ENCODE data around the gene TRAF3IP1. TPM values are rescaled to one million over a fixed set of nuclear protein-coding genes. Genes with fewer than 3 reads are reported as not detected.

Gene TRAF3IP1
- total and polyA plus RNA-seq, 2 of the 13 experiments (the other 11 are each of a cell fraction or from before 2014, with no cell fraction given) = 4.1 to 12.9 TPM

DNA sequence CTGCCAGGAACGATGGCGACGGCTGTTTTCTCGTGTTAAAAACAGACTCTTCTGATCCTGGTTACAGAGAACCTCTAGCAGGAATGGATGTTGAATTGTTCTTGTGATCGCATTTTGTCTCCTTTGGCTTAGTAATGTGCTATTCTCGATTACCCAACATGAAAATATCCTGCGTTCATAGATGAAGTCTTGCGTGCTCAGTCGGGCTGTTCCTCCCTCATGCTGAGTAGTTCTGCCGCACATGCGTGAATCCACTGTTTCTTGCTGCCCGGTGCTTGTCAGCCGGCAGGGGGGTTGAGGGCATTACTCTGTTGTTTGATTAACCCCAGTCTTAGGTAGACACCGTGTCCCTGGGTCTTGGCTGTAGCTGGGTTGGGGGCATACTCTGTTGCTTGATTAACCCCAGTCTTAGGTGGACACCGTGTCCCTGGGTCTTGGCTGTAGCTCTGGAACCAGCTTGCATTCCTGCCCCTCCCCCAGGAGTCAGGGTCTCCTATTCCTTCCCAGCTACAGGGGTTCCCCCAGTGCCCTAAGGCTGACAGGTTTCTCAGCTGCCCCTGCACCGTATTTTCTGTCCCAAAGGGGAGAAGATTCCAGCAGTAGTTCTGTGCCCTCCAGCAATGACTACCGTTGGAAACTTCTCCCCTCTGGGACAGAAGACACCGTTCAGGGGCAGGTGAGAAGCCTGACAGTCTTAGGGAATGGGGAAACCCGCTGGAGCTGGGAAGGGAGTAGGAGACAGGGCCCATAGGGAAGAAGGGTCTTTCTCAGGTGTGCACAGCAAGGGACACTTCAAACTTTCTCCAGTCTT is 84.3 kb downstream of the TRAF3IP1 start (continued):
- TF ChIP-seq, protein P1, sequence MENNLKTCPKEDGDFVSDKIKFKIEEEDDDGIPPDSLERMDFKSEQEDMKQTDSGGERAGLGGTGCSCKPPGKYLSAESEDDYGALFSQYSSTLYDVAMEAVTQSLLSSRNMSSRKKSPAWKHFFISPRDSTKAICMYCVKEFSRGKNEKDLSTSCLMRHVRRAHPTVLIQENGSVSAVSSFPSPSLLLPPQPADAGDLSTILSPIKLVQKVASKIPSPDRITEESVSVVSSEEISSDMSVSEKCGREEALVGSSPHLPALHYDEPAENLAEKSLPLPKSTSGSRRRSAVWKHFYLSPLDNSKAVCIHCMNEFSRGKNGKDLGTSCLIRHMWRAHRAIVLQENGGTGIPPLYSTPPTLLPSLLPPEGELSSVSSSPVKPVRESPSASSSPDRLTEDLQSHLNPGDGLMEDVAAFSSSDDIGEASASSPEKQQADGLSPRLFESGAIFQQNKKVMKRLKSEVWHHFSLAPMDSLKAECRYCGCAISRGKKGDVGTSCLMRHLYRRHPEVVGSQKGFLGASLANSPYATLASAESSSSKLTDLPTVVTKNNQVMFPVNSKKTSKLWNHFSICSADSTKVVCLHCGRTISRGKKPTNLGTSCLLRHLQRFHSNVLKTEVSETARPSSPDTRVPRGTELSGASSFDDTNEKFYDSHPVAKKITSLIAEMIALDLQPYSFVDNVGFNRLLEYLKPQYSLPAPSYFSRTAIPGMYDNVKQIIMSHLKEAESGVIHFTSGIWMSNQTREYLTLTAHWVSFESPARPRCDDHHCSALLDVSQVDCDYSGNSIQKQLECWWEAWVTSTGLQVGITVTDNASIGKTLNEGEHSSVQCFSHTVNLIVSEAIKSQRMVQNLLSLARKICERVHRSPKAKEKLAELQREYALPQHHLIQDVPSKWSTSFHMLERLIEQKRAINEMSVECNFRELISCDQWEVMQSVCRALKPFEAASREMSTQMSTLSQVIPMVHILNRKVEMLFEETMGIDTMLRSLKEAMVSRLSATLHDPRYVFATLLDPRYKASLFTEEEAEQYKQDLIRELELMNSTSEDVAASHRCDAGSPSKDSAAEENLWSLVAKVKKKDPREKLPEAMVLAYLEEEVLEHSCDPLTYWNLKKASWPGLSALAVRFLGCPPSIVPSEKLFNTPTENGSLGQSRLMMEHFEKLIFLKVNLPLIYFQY (CRISPR knock-in tag; IDR thresholded peaks at IDR 0.05; ENCODE audit: borderline replicate concordance) = no peak
- no peak for TF ChIP-seq ZNF598 (CRISPR knock-in tag; IDR thresholded peaks at IDR 0.05; ENCODE audit: borderline replicate concordance)
- no peak for TF ChIP-seq ZNF282 (IDR thresholded peaks at IDR 0.05; ENCODE audit: partially characterized antibody)
- TF ChIP-seq SAFB2 (CRISPR knock-in tag; IDR thresholded peaks at IDR 0.05; ENCODE audit: borderline replicate concordance, low read depth) = no peak
- no peak for TF ChIP-seq ZNF703 (CRISPR knock-in tag; IDR thresholded peaks at IDR 0.05; ENCODE audit: borderline replicate concordance)
- TF ChIP-seq ARID4A (CRISPR knock-in tag; IDR thresholded peaks at IDR 0.05; ENCODE audit: borderline replicate concordance) = no peak
- peak; percentile 65; the same call in 1 of the 2 replicates for TF ChIP-seq ZSCAN21 (CRISPR knock-in tag; IDR thresholded peaks at IDR 0.05; ENCODE audit: borderline replicate concordance)
- no peak for TF ChIP-seq NFKB2 (CRISPR knock-in tag; IDR thresholded peaks at IDR 0.05; ENCODE audit: borderline replicate concordance)
- TF ChIP-seq ZNF816 (CRISPR knock-in tag; IDR thresholded peaks at IDR 0.05; ENCODE audit: borderline replicate concordance) = no peak
- no peak for TF ChIP-seq CEBPB (IDR thresholded peaks at IDR 0.05; ENCODE audit: borderline replicate concordance, low read depth, low read length)
- 0 out of 2 replicates have a peak, but pooled peaks have one; percentile 54 for TF ChIP-seq SMAD1 (CRISPR knock-in tag; IDR thresholded peaks at IDR 0.05; ENCODE audit: borderline replicate concordance, low read depth)
- no peak for TF ChIP-seq ZFP82 (CRISPR knock-in tag; IDR thresholded peaks at IDR 0.05; ENCODE audit: borderline replicate concordance)
- TF ChIP-seq ARID3A (IDR thresholded peaks at IDR 0.05; ENCODE audit: low read depth, low read length) = peak; percentile 44; the same call in 1 of the 2 replicates
- TF ChIP-seq SRSF4 (IDR thresholded peaks at IDR 0.05; ENCODE audit: low read depth, low read length, poor library complexity, severe bottlenecking) = no peak
- TF ChIP-seq ZBTB38 (CRISPR knock-in tag; IDR thresholded peaks at IDR 0.05) = peak; percentile 18; the same call in 1 of the 2 replicates
